GM19468 (cell line): ENCODE data around the gene SSR3.
A peak's percentile ranks its signal among the peaks of the same experiment; 100 is the strongest.

Source experiments
- ATAC-seq: cut with Tn5 transposase; IDR thresholded peaks from one replicate; pipeline ENCODE4 v1.9.1; 2021; ENCODE audit warnings: mild to moderate bottlenecking, moderate library complexity, moderate number of reproducible peaks; ENCODE audit not compliant: unreplicated experiment; ENCODE audit errors: extremely low read depth

Gene SSR3

DNA sequence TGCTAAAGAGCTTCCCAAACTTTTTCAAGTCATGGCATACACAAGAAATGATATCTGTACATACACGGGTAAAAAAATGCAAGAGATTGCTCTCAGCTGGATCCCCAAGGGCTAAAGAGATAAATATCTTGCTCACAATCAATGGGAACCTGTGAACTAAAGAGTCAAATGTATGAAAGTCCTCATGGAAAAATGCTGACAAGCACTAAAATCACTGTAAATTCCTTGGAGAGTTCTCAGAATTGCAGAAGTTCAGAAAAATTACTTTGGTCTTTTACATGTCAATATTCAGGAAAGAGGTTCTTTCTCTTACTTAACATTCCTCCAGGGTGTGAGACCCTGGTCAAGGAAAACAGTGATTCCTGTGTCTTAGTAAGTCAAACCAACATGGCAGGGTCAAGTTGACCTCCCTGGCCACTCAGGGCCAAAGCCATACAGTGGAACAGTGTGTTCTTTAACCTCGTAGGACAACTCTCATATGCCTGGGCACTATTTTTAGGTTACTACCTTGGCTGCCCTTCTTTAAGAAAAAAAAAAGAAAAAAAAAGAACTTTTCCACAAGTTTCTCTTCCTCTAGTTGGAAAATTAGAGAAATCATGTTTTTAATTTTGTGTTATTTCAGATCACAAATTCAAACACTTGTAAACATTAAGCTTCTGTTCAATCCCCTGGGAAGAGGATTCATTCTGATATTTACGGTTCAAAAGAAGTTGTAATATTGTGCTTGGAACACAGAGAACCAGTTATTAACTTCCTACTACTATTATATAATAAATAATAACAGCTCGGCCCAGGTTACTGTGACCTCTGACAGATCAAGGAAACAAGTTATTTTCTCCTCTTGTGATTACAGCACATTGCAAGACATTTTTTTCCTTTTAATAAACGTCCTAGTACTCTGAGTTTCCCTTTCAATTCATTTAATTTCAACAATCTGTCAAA is 12.5 kb downstream of the SSR3 start:
- no peak for ATAC-seq

GRCh38 chr3:156539802-156540201 is 15.1 kb downstream of the SSR3 start:
- ATAC-seq = no peak

DNA sequence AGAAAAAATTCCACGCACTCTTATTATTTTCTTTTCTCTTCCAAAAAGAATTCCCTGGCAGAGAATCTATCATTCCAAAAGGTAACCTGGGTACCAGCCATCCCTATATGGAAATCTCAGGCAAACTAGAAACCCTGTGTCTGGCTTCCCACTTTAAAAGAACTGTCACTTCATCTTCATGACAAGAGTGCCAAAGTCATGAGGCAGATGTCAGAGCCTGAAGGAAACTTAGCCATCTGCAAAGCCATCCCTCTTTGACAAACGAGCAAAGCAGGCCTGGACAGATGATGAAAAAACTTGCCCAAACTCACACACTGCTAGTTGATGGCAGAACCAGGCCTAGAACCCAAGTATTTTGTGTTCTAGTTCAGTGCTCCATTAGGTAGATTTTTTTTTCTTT is 15.9 kb downstream of the SSR3 start:
- no peak for ATAC-seq

DNA sequence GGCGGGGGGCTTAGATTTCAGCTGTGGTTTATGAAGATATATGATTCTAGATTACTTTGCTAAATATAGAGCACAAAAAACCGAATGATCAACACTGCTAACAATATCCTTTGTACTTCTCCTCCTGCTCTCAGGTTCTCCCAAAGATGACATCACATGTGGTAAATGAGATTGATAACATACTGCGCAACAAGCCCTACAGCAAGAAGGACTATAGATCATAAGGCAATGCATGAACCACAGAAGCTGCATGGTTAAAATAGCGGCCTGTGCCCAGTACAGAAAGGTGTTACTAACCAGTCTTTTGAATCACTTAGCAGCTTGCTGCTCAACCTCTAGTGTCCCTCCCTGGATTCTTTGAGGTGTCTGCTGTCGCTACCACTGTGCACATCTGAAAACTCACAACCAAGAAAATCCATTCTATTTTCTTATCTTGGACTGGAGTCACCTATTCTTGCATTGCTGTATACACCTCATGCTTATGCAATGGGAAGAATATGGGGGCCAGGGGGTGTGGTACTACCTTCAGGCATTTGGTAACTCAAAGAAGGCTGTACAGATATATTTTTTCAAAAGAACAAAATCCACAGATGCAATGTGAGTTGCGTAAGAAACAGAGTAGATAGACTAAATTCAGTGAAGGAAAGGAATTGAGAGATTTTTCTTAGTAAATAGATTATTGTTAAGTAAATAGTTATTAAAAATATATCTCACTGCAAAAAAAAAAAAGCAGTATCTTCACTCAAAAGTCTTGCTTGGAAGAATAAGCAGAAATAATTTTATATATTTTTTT is 18.2 kb downstream of the SSR3 start:
- no peak for ATAC-seq

- no peak for ATAC-seq
These were observed 19.1 kb downstream of the SSR3 start for GRCh38 chr3:156535798-156536197.

DNA sequence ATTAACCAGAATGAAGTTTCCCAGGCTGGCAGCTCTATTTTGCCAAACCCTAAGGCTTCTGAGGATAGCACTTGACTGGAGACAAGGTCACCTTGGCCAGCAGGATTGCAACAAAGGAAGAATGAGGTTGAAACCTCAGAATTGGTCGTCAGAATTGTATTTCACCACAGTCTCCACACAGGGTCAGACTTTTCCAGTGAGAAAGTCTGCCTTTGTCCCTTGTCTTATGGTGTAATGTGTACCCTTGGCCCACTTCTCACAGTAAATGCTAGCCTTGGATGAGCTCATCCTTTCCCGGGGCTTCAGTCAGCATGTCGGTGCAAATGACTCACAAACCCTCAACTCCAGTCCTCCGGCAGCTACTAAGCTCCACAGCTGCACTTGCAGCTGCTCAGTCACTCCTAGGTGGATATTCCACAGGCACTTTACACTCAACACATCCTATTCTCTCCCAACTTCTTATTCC is 19.7 kb downstream of the SSR3 start:
- no peak for ATAC-seq

GRCh38 chr3:156533205-156533604 is 21.7 kb downstream of the SSR3 start:
- ATAC-seq = no peak

DNA sequence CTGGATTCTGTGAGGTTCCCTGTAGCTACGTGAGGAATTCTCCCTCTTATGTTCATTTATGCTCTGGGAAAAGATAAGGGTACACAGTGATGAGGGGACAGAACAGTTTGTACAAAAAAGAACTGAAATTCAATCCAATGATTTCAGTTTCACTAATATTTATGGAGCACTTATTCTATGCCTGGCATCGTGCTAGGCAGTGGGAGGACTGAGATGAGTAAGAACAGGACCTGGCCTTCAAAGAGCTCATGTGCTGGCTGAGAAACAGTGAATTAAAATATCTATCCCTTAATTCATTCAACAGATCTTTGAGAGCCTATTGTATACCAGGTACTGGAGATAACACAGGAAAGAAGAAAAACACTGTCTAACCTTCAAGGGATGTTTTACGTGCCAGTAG is 22.2 kb downstream of the SSR3 start:
- no peak for ATAC-seq

DNA sequence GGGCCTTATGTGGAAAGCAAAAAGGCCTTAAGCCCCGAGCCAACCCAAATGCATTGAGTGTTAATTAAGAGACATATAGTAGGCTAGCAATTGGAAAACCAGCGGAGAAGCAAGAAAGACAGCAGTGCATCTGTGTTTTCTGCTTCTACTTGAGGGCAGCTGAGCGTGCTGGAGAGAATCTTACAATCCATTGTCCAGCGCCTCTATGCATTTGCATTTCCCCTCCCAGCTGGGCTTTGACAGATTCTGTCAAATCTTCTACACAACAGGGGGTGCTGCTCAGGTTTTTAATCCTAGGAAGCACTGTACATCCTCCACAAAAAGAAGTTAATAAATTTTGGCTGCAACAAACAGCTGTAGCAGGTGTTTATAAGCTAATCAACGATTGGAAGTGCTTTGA is 23.9 kb downstream of the SSR3 start:
- no peak for ATAC-seq

DNA sequence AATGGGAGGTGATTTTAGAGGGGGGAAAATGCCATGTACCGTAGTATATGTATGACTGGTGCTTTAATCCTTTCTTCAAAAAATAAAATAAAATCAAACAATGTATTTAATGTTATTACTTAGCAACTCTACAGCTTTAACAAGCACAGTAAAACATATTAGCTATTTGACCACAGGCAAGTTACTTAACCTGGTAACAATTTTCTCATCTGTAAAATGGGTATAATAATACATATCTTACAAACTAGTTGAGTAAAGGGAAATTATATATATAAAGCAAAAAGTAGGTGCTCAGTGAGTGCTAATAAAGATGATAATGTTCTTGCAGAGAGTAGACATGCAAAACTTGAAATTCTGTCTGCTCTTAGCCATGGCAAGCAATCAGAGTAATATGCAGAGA is 27.9 kb downstream of the SSR3 start:
- no peak for ATAC-seq

- ATAC-seq = no peak
These were observed 29.1 kb downstream of the SSR3 start for GRCh38 chr3:156525808-156526207.

DNA sequence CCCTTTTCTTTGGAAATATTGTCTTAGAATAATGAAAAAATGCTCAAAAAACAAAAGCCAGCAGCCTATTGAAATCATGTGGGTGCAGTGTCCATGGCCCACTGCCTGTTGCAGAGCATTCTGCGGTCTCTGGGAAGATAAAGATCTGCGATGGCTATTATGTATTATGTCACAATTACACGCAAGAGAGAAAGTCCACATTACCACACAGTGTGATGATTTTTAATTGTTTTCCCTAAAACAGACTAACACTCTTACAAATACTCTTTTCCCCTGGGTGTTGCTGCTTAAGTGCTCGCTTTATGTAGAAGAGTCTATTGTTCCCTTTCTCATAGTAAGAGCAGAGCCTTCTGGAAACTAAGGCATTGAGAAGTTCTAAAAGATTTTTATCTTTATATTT is 32.2 kb downstream of the SSR3 start:
- no peak for ATAC-seq

- peak; percentile 73 for ATAC-seq
These were observed 35.2 kb downstream of the SSR3 start for GRCh38 chr3:156519758-156520162.

DNA sequence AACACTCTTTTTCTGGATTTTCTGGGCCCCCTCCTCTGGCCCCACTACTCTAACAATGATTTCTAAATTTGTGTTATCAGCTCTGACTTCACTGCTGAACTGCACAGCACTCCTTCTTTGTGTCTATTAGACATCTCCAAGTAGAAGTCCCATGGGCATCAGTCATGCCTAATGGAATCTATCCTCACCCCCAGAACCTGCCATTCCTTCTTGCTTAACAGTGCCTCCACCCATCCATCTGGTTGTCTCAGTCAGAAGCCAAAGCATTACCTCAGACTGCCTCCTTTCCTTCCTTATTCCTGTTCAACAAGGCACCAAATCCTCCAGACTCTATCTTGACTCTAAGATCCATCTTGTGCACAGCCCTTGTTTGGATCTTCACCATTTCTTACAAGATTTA is 36.2 kb downstream of the SSR3 start:
- ATAC-seq = no peak

GRCh38 chr3:156516961-156517360 is 38.0 kb downstream of the SSR3 start:
- ATAC-seq = no peak

DNA sequence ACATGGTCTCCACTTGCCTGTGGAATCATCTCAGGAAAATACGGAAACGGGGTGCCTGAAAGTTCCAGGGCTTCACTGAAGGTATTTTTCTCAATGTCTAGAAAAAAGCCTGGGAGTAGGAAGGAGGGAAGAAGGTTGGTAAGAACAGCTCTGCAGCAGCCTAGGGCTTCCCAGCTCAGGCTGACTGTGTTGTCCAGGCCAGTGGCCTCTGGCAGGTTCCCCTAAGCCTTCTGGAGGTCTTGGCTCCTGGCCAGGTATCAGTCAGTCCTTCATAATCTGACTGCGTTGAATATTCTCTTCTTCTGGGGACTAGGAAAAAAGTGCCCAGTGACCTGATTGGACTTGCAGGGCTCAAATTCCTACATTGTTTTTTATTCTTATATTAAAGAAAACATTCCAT is 38.6 kb downstream of the SSR3 start:
- no peak for ATAC-seq

DNA sequence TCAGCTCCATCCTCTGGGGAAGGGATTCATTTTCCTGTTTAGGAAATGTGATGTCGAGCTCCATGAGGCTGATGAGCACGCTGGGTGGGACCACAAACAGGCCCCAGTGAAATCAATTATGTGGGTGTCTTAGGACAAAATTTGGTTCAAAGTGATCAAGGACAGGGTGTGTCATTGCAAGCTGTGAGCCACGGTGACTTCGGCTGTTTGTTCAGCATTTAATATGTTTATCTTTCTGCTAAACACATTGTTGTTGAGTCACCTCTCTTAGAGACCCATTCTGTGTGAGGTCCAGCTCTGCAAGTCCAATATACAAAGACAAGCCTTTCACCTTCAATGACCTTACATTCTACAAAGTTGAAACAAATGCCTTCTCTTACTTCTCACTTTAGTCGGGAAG is 41.3 kb downstream of the SSR3 start:
- no peak for ATAC-seq

DNA sequence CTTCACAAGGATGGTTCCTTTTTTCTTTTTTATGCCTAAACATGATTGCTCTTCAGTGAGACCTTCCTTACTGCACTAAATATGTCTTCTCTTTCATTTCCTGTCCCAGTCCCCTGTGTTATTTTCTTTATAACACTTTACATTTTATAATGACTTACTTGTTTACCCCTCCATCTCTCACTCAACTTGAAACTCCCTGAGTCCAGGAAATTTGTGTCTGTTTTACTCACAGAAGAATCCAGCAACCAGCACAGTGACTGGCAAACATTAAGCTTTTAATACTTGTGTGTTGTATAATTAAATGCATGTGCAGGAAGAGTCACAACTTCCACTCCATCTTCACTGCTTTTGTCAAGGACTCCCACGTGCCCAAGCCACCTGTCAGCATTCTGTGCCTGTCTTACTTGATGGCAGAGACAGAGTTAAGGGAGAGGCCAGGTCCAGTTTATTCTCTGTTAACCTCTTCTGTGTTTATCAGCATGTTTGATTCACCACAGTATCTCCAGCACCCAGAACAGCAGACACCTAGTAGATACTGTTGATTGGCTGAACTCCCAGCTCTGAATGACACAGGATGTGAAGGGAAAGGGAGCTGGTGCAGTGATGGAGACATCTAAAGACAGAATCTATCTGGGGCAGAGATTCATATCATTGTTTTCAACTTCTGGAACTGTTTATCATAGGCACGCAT is 42.8 kb downstream of the SSR3 start:
- no peak for ATAC-seq

DNA sequence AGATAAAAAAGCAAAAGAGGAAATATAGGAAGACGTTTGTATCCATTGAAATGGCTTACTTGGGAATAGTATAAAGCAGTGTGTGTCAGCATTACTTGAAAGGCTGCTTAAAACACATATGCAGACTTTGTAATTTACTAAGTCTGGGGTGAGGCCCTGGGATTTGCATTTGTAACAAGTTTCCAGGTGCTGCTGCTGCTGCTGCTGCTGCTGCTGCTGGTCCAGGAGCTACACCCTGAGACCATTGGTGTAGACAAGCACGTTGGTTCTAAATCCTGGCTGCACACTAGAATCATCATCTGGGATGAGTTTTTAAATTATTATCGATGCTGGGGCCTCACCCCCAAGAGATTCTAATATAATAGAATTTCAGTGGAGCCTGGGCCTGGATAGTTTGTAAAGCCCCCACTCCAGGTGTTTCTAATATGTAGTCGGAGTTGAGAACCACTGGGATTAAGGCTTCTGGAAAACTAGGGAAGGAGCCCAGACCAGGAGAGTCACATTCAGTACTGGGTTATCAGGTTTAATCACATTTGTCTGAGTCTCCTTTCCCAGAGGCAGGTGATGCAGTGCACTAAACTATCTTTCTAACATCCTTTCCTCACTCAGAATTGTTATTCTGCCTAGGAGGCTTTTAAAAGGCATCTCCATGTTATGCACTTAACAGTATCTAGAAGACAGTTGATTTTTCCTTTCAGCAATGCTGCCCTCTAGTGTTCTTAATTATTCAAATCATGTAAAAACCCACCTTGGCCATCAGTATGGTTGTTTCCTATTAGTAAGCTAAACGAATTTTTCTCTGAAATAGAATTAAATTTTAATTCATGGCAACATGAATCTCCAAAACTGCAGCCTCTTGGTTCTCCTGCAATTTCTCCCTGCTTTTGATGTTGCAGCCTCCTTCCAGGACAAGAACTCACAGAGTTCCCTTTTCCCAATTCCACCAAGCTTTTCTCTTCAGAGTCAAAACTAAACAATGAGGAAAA is 45.4 kb downstream of the SSR3 start:
- ATAC-seq = no peak

GRCh38 chr3:156507285-156507684 is 47.6 kb downstream of the SSR3 start:
- ATAC-seq = no peak
